SKM-1 (cell line): Measurements from ENCODE around the gene TMEM209.
"Not testable (repeated sequence)": the region's sequence is repeated elsewhere in the genome, so short reads cannot be mapped to it uniquely, and the experiment has no call there.

Source experiments
- DNase-seq: peaks from one replicate; lab custom pipeline; 2025; ENCODE audit not compliant: unreplicated experiment; lab: John Stamatoyannopoulos, UW

Gene TMEM209

GRCh38 chr7:130174237-130174959 is 30.8 kb downstream of the TMEM209 start:
- DNase-seq, result no peak

GRCh38 chr7:130162196-130162595 is 43.0 kb downstream of the TMEM209 start:
- no peak for DNase-seq

DNA sequence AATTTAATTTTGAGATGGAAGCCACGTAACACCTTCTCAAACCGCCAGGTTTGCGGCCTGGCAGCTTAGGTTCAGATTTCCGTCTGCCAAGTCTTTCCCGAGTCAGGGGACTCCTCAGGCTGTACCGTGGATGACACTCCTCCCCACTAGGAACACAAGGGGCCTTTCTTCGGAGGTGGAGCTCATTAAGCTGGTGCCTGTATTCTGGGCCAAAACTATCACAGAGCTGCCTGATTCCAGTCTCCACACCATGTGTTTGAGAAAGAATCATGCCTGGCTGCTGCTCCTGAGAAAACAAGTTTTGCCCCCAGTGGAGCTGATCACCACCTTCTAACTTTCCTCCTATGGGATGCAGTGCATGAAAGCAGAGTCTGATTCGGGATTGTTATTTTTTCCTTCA is 44.8 kb downstream of the TMEM209 start:
- DNase-seq, result no peak

GRCh38 chr7:130160023-130160422 is 45.2 kb downstream of the TMEM209 start:
- no peak for DNase-seq

DNA sequence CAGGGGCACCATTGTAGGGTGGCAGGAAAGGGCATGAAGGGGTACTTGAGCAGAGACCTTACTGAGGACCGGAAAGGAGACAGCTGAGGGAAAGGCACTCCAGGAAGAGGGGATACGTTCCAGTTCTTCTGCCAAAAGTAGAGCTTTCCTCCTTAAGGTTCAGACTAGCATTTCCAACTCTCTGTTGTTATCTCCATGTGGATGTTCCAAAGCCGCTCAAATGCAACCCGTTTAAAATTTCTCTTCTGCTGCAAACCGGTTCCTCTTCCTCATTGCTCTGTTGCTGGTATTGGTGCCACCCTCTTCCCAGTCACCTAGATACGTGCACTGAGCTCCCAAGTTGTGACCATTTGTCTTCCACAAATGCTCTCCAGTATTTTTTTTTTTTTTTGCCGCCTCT is 47.5 kb downstream of the TMEM209 start:
- DNase-seq, result no peak

GRCh38 chr7:130156140-130156539 is 49.1 kb downstream of the TMEM209 start:
- no peak for DNase-seq

GRCh38 chr7:130154501-130155317 is 50.5 kb downstream of the TMEM209 start:
- DNase-seq, result no peak

- DNase-seq, result no peak
These were observed 51.1 kb downstream of the TMEM209 start for GRCh38 chr7:130154131-130154500.

DNA sequence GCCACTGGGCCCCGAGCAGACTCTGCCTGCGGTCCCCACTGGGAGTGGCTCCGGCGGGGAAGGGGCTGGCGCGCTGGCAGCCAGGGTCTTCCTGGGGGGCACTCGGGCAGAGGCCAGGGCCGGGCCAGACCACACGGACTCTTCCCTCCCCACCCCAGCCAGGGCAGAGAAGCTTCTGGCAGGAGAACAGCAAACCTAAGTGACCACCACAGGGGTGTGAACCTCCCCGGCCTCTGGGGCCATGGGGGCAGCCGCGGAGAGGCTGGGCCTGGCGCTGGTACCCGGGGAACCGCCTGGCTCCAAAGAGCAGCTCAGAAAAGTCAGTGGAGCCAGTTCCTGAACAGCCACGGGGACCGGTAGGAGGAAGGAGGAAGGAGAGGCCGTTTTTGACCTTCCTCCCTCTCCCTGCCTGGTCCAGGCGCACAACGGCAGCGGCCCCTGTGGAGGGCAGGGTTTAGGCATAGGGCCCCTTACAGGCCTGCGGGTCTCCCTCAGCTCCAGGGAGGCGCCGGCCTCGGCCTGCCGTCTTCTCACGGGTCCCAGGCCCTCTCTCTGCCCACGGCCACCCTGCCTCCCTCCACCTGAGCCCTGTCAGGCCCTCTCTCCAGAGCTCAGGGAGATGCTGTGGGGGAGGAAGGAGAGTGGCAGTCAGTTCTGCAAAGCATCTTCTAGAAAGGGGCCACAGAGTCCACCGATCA is 51.8 kb downstream of the TMEM209 start:
- DNase-seq, result no peak

DNA sequence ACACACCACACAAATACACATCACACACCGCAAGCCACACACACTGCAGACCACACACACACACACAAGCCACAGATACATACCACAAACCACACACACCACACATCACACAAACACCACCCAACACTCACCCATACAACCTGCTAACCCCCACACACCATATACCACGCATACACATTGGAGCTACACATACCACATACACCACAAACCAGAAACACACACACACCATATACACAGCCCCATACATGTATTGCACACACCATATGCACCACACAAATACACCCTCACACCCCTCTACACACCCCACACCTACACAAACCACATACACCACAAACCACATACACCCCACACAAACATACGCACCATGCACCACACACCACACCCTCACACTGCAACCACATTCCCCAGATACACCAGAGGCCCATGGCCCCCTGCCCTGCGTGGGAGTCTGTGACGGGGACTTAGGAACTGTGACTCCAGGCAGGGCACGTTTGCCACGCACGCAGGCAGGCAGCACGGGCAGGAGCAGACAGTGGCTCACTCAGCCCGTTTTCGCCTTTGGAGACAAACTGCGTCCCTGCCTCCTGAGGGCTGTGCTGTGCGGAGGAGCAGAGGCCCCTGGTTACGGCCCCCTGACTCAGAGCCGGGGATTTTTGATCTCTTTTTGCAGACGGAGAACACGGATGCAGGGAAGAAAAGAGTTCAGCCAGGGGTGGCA is 52.6 kb downstream of the TMEM209 start:
- no peak for DNase-seq

DNA sequence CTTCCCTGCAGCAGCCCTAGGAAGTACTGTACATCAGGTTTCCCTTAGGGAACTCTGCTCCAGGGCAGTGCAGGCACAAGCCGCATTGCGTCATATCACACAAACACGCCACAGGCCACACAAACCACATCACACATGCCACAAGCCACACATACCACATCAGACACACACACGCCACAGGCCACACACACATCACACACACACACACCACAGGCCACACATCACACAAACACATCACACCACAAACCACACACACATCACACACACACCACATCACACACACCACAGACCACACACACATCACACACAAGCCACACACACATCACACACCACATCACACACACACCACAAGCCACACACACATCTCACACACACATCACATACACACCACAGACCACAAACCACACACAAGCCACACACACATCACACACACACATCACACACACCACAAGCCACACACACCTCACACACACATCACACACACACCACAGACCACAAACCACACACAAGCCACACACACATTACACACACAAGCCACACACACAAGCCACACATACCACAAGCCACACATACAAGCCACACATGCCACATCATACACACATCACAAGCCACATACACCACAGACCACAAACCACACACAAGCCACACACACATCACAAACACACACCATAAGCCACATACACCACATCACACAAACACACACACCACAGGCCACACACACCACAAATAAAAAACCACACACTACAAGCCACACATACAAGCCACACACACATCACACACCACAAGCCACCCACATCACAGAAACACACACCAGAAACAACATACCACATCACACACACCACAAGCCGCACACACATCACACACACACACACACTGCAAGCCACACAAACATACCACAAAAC is 53.4 kb downstream of the TMEM209 start:
- DNase-seq, result no peak

DNA sequence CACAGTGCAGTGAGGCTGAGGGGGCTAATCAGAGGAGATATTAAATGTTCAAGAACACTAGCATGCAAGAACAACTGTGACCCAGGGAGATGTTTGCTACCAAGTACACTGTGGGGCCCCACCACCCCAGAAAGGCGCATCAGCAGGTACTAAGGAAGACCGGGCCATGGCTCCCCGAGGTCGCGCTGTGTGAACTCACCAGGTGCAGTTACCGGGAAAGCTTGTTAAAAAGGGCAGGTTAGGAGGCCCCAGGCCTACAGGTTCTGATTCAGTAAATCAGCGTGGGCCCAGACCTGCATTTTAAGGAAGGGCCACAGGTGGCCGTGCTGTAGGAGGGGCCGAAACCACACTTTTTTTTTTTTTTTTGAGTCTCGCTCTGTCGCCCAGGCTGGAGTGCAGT is 54.6 kb downstream of the TMEM209 start:
- no peak for DNase-seq

- no peak for DNase-seq
These were observed 55.7 kb downstream of the TMEM209 start for GRCh38 chr7:130149281-130150139.

GRCh38 chr7:130148561-130148960 is 56.6 kb downstream of the TMEM209 start:
- no peak for DNase-seq

DNA sequence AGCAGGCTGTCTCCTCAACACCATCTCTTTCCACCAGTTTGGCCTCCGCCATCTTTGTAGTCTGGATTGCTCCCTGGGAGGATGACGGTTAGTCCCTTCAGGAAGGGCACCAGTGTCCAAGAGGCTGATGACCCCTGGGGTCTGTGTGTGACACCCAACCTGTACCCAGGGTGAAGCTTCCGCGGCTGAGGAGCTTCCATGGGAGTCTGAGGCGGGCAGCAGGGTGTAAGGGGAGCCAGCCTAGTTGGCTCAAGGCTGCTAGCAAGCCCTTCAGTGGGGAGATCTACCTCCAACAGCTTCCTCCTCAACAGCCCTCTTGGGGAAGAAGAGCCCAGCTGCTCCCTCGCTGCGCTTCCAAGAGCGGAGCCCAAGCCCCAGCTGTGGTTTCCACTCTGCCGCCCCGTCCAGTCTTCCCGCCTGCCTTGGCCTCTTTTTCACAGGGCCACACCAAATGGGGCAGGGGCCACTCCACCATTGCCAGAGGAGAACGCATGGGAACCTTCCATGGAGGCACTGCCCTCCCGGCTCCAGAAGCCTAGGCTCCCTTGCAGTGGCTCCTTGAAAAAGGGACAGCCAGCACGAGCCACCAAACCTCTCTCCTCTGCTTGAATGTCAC is 57.4 kb downstream of the TMEM209 start:
- no peak for DNase-seq

DNA sequence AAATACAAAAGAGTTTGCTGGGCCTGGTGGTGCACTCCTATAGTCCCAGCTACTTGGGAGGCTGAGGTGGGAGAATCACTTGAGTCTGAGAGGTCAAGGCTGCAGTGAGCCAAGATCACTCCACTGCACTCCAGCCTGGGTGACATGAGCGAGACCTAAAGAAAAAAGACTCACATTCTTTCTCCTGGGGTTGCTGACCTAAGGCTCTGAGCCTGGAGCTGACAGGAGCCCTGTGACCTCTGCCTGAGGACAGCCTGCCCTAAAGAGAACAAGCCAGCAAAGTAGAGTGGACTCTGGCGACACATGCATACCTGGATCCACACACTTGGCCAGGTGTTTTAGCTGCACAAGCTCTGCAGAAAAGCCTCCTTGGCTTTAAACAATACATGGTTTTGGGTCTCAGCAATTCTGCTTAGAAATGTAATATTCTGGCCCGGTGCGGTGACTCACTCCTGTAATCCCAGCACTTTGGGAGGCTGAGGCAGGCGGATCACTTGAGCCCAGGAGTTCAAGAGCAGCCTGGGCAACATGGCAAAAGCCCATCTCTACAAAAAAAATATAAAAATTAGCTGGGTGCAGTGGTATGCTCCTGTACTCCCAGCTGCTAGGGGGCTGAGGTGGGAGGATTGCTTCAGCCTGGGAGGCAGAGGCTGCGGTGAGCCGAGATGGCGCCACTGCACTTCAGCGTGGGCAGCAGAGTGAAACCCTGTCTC is 58.4 kb downstream of the TMEM209 start:
- DNase-seq, result no peak

DNA sequence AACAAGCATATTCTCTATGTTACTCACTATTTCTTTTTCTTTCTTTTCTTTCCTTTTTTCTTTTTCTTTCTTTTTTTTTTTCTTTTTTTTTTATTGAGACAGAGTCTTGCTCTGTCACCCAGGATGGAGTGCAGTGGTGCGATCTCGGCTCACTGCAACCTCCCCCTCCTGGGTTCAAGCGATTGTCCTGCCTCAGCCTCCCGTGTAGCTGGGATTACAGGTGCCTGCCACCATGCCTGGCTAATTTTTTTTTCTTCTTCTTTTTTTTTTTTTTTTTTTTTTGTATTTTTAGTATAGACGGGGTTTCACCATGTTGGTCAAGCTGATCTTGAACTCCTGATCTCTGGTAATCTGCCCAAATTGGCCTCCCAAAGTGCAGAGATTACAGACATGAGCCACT is 59.1 kb downstream of the TMEM209 start:
- not testable (repeated sequence) for DNase-seq

GRCh38 chr7:130145424-130146100 is 59.6 kb downstream of the TMEM209 start:
- no peak for DNase-seq
